ENCODE results near the gene RUNX1.
A peak's percentile ranks its signal among the peaks of the same experiment; 100 is the strongest.

Gene RUNX1

GRCh38 chr21:35059742-35060141 is 10.6 kb upstream of the RUNX1 start:
- no peak for DNase-seq (ENCODE audit: low read depth)

DNA sequence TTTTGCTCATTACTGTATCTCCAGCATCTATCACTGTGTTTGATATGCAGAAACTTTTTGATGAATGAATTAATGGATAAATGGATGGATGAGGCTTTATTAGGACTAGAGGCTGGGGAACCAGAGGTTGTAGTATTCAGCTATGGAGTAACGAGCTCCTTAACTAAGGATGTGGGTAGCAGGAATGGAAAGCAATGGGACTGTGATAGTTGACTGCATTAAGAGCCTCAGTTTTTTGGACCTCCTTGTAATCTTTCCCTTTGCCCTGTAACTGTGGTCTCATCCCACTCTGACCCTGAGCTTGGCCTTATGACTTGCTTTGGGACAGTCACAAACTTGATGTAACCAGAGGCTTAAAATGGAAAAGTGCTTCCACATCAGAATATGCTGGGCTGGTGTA is 9.0 kb upstream of the RUNX1 start:
- no peak for DNase-seq (ENCODE audit: low read depth)

- no peak for DNase-seq (ENCODE audit: low read depth)
These were observed 8.3 kb upstream of the RUNX1 start for GRCh38 chr21:35057428-35057827.

- no peak for DNase-seq (ENCODE audit: low read depth)
These were observed 4.4 kb upstream of the RUNX1 start for GRCh38 chr21:35053356-35054096.

DNA sequence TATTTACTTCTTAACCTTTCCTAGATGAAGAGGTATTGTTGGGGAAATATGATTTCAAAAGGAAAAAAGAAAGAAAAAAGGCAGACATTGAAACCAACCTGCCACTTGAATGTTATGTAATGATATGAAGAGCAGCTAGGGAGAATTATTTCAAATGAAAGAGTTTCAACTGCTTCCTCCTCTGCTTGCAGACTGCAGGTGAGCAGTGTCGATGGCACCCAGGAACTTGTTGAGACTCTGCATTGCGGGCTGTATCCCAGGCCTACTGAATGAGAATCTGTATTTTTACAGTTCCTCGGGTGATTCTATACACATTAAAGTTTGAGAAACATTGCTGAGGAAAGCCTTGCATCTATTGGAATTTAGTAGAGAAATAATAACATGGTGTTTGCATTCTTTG is 3.7 kb upstream of the RUNX1 start:
- DNase-seq (ENCODE audit: low read depth), result no peak

DNA sequence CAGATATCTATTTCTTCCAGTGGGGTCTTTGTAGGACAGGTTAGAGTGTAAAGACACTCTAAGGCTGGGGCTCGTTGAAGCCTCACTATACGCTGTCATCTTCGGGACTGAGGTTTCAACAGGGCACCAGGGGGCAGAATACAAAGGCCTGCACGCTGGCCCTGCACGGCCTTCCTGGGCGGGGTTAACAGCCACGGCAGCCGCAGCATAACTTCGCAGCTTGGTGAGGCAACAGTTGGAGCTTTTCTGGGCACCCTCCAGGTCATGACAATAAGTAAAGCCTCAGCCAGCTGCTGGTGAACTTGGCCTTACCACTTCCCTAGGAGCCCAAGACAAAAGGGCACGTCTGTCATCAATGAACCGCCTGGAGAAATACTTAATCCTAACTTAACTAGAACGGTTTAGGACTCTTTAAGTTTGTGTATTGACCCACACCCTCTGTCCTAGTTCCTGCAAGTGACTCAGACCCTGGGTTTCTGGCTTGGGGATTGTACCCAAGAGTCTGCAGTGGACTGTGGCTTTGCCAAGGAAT is 2.3 kb upstream of the RUNX1 start:
- DNase-seq (ENCODE audit: low read depth), result peak; percentile 80

DNA sequence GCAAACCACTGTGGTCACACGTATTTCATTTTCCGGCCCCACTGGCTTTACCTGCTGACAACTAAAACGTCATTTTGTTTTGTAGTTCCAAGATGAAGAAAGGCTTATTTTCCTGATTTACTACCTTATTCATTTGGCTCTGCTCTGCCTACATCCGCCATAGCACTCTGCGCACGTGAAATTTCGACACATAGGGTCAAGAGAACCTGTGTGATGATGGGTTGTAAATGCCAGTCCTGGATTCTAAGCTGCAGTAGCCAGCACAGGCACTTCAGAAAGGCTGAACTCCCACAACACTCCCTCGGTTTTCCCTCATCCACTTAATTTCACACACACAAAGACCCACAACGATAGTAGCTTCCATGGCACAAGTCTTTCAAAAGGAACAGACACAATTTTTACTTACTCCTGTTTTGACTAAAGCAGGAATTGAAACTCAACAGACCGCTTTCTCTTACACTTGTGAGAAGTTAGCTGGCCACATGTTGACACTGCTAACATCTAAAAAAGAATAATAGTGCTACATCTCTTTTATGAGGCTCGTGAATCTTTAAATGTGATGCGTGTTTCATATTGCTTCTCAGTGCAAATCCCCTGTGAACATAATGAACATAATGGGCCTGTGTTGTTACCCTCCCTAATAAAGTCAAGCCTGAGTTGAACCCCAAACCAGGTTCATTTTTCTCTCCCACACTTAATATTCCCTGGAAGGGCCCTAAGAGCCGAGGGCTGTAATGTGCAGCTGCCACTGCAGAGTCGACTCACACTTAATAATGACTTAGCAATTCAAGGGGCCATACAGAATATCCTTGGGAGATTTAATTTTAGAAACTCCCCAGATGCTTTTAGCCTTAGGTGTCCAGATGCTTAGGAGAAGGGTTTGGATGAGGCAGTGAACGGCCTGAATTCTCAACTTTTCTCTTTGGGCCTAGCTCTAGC is 1.5 kb upstream of the RUNX1 start:
- DNase-seq (ENCODE audit: low read depth), result no peak

DNA sequence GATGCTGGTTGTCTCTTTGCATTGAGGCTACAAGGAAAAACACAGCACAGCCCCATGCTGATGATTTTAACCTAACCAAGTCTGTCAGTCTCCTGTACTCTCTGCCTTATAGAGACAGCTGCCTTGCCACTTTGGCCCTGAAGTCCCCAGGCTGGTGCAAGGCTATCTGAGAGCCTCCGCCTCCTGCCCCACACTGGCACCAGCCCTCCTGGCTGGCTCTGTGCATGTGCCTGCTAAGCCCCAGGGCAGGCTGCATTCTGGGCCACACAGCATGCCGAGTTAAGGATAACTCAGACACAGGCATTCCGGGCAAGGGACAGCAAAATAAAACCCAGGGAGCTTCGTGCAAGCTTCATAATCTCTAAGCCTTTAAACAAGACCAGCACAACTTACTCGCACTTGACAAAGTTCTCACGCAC is 910 bp downstream of the RUNX1 start:
- DNase-seq (ENCODE audit: low read depth), result no peak

GRCh38 chr21:35046880-35047229 is 2.2 kb downstream of the RUNX1 start:
- no peak for DNase-seq (ENCODE audit: low read depth)

- DNase-seq (ENCODE audit: low read depth), result no peak
These were observed 2.9 kb downstream of the RUNX1 start for GRCh38 chr21:35046263-35046624.

DNA sequence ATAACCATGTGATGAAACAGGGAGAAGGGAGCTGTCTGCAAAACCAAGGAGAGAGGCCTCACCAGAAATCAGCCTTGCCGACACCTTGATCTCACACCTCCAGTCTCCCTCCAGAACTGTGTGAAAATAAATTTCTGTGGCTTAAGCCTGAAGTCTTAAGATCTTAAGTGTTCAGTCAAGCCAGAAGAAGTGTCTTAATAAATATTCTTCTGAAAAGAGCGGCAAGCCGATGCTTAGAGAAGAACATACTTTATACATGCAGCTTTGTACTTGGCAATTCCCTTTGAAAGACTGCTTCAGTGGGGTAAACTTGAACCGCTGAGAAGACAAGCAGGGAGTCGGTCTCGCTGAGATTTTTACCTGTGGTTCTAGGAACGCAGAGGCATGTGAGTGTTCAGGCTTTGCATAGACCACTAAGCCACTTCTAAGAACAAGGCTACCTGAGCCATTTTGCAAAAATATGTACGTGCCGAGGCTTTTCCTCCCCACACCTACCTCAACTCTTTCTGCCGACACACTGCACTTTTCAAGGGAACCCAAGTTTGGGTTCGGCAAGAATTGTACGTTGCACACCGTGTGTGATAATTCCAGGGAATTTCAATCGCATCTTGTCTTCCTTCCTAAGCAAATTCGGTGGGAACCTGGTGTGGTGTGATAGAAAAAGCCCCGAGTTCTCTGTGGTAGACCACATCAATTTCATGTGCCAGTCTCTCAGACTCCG is 3.4 kb downstream of the RUNX1 start:
- DNase-seq (ENCODE audit: low read depth), result no peak

GRCh38 chr21:35044770-35045541 is 4.1 kb downstream of the RUNX1 start:
- no peak for DNase-seq (ENCODE audit: low read depth)

- DNase-seq (ENCODE audit: low read depth), result no peak
These were observed 5.0 kb downstream of the RUNX1 start for GRCh38 chr21:35044128-35044527.

GRCh38 chr21:35043549-35043948 is 5.6 kb downstream of the RUNX1 start:
- DNase-seq (ENCODE audit: low read depth), result no peak

DNA sequence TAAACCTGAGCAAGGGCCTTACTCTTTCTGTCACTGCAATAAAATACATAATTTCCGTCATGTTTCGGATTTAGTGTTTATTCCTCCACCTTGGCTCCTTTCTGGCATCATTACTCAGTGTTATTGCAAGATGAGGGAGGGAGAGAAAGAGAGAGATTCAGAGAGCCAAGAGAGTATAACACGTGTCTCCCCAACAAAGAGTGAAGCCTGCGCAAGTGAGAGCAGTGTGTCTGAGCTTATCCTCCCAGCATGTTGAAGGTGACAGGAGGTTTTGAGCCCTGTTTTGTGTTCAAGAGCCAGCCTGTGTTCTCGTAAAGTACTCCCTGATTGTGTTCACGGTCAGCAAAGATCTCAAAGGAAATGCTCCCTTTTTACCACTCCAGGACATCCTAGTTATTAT is 6.3 kb downstream of the RUNX1 start:
- DNase-seq (ENCODE audit: low read depth), result no peak

GRCh38 chr21:35041881-35042280 is 7.2 kb downstream of the RUNX1 start:
- no peak for DNase-seq (ENCODE audit: low read depth)

- no peak for DNase-seq (ENCODE audit: low read depth)
These were observed 8.0 kb downstream of the RUNX1 start for GRCh38 chr21:35041122-35041521.

GRCh38 chr21:35039595-35040289 is 9.4 kb downstream of the RUNX1 start:
- no peak for DNase-seq (ENCODE audit: low read depth)

- DNase-seq (ENCODE audit: low read depth), result no peak
These were observed 10.3 kb downstream of the RUNX1 start for GRCh38 chr21:35038772-35039319.

GRCh38 chr21:35037384-35037765 is 11.7 kb downstream of the RUNX1 start:
- no peak for DNase-seq (ENCODE audit: low read depth)
